ENCODE measurements around the gene SERPINA5. TPM values are rescaled to one million over a fixed set of nuclear protein-coding genes. Genes with fewer than 3 reads are reported as not detected.

The SERPINA5 gene
- total RNA-seq, 1 donor from 2014 or later, result 4.3 TPM

DNA sequence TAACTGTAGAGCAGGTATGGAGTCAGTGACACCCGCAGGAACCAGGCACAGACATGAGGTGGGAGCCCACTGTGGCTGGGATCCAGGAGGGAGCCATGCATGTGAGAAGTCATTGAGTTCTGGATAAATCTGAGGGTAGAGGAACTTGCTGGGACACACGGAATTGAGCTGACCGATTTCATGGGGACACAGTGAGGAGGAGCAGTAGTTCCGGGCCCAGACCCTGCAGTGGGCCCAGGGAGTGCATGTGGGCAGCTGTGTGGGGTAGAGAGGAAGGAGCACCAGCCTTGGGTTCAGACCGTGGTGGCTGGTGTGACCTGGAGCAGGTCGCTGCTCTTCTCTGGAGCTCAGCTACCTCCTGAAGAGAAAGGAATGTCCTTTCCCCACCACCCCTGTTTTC lies 39.4 kb downstream of the SERPINA5 start:
- Histone ChIP-seq H3K9me3 (peaks cover 8 to 13% of the 10 kb centered on the region in 2 donors), H3K36me3 (no peaks in the 10 kb centered on the region), H3K4me1 (no peaks in the 10 kb centered on the region), H3K27me3 (no peaks in the 10 kb centered on the region), H3K27ac (no peak overlapping the region), H3K4me3 (no peak overlapping the region)
- no peak for DNase-seq (ENCODE audit: low spot score in 2 of 2)
- TF ChIP-seq, protein P1, sequence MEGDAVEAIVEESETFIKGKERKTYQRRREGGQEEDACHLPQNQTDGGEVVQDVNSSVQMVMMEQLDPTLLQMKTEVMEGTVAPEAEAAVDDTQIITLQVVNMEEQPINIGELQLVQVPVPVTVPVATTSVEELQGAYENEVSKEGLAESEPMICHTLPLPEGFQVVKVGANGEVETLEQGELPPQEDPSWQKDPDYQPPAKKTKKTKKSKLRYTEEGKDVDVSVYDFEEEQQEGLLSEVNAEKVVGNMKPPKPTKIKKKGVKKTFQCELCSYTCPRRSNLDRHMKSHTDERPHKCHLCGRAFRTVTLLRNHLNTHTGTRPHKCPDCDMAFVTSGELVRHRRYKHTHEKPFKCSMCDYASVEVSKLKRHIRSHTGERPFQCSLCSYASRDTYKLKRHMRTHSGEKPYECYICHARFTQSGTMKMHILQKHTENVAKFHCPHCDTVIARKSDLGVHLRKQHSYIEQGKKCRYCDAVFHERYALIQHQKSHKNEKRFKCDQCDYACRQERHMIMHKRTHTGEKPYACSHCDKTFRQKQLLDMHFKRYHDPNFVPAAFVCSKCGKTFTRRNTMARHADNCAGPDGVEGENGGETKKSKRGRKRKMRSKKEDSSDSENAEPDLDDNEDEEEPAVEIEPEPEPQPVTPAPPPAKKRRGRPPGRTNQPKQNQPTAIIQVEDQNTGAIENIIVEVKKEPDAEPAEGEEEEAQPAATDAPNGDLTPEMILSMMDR (IDR thresholded peaks at IDR 0.05), result no peak
- intact Hi-C loops (cut with DNase I), result no loop called here

DNA sequence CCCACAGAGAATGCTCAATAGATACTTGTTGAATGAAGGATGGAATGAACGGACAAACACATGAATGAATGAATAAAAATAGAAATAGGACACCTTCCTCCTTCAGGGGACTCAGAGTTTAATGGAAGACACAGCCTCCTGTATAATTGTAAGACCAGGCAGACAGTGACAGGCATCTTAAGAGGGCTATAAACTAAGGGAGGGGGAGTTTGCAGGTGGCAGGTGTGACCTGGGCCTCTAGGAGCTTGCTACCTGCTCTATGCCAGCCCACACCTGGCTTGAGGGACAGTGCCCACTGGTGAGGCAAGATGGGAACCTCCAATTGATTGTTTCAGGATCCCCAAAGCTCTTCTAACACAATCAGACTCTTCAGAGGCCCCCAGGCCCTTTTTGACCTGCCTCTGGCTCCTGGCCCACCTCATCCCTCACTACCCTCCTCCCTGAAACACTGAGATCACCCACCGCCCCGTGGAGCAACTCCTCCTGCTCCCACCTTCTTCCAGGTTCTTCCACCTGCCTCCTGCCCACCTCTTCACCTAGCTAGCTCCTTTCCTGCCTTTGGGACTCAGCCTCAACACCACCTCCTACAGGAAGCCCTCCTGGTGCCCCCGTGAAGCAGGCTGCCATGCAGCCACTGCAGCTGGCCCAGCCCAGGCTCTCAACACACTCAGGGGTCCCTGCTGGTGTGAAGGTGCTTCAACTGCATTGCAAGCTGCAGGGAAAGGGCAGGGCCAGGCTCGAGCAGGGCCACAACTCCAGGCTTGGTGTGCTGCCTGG lies 40.3 kb downstream of the SERPINA5 start:
- Histone ChIP-seq H3K27ac (no peak overlapping the region), H3K4me3 (no peak overlapping the region), H3K4me1 (no peaks in the 10 kb centered on the region), H3K36me3 (no peaks in the 10 kb centered on the region), H3K27me3 (no peaks in the 10 kb centered on the region), H3K9me3 (peaks cover 8 to 13% of the 10 kb centered on the region in 2 donors)
- TF ChIP-seq, protein P1 (IDR thresholded peaks at IDR 0.05), result no peak
- no peak for DNase-seq (ENCODE audit: low spot score in 2 of 2)
- intact Hi-C loops (cut with DNase I), result no loop called here

DNA sequence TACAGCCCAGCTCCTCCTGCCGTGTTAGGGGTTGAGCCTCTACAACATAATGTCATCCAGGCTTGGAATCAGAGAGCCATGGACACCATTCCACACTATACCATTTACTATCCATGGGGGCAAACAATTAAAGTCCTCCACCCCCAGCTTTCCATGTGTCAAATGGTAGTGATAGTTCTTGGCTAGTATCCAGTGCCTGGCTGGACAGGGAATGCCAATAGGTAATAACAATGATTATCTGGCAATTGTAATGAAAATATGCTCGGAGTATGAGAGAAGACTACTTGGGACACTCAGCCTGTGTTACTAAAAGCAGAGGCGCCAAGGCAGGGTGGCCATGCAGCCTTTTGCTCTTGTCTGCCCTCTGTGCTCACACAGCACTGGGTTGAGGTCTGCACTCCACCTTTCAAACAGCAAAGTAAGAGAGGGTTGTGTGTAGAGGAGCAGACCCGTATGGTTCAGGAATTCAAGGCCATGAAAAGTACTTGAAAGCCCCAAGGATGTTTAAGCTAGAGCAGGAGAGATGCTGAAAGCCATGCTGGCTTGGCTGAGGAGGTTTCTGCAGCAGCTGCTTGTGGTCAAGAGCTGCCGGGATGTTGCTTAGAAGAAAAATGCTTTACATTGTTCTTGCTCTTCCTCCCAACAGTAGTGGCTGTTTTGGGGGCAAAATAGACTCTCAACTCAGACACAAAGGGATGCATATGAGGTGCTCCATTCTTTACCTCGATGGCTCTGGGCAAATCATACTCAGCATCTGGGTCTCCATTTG lies 41.6 kb downstream of the SERPINA5 start:
- no peak overlapping the region for H3K27ac ChIP-seq
- no peaks in the 10 kb centered on the region for H3K36me3 ChIP-seq
- peaks cover 6 to 9% of the 10 kb centered on the region in 2 donors for H3K9me3 ChIP-seq
- intact Hi-C loops (cut with DNase I), result no loop called here
- no peak for DNase-seq (ENCODE audit: low spot score in 2 of 2)
- TF ChIP-seq, protein P1 (IDR thresholded peaks at IDR 0.05), result no peak
- H3K4me1 ChIP-seq, result no peaks in the 10 kb centered on the region
- no peaks in the 10 kb centered on the region for H3K27me3 ChIP-seq
- no peak overlapping the region for H3K4me3 ChIP-seq

DNA sequence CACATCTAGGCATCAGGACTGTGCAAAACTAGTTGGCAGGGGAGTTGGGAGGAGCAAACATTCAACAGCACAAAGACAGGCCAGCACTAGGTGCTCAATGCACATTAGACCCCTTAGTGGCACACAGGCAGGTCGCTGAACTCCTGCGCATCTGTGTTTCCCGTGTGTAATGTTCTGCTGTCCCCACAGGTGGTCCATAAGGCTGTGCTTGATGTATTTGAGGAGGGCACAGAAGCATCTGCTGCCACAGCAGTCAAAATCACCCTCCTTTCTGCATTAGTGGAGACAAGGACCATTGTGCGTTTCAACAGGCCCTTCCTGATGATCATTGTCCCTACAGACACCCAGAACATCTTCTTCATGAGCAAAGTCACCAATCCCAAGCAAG lies 42.2 kb downstream of the SERPINA5 start:
- TF ChIP-seq, protein P1 (IDR thresholded peaks at IDR 0.05), result no peak
- H3K4me1 ChIP-seq, result no peaks in the 10 kb centered on the region
- intact Hi-C loops (cut with DNase I), result no loop called here
- H3K27ac ChIP-seq, result no peak overlapping the region
- no peaks in the 10 kb centered on the region for H3K36me3 ChIP-seq
- no peak overlapping the region for H3K4me3 ChIP-seq
- H3K27me3 ChIP-seq, result no peaks in the 10 kb centered on the region
- H3K9me3 ChIP-seq, result peaks cover under 1 to 3% of the 10 kb centered on the region in 2 donors
- no peak for DNase-seq (ENCODE audit: low spot score in 2 of 2)

DNA sequence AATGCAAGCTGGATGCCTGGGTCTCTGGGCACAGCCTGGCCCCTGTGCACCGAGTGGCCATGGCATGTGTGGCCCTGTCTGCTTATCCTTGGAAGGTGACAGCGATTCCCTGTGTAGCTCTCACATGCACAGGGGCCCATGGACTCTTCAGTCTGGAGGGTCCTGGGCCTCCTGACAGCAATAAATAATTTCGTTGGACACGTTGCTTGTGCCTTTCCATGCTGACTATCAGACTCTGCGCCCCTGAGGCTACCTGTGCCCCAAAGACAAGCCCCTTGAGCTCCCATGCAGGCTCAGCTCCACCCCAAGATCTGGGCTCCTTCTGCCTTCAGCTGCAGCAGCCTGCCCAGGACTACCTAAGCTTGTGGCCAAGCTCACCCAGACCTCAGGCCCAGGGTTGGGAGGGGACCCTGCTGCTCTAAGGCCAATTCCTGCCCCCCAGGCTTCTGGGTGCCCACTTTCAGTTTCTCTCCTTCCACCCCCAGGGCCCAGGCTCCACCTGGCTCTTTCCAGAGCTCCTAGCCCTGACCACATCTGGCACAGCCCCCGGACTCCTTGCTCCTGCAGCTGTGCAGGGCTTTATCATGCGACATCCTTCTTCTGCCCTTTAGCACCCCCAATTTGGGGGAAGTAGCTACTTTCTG lies 42.8 kb downstream of the SERPINA5 start:
- no peaks in the 10 kb centered on the region for H3K4me1 ChIP-seq
- H3K9me3 ChIP-seq, result no peaks in the 10 kb centered on the region
- intact Hi-C loops (cut with DNase I), result no loop called here
- H3K27ac ChIP-seq, result no peak overlapping the region
- H3K4me3 ChIP-seq, result no peak overlapping the region
- TF ChIP-seq, protein P1 (IDR thresholded peaks at IDR 0.05), result no peak
- no peaks in the 10 kb centered on the region for H3K36me3 ChIP-seq
- no peak for DNase-seq (ENCODE audit: low spot score in 2 of 2)
- H3K27me3 ChIP-seq, result no peaks in the 10 kb centered on the region

All from ascending aorta (tissue), 2 donors.